K562 (cell line): Measurements from ENCODE around the gene MOSPD3. TPM values are rescaled to one million over a fixed set of nuclear protein-coding genes. Genes with fewer than 3 reads are reported as not detected.
A peak's percentile ranks its signal among the peaks of the same experiment; 100 is the strongest.

Experiments used
- CBFA2T3 ChIP-seq: fragments of 450-650 bp; IDR thresholded peaks from 2 replicates; pipeline ENCODE4 v1.6.1; 2017
- MEIS2 ChIP-seq: fragments of 450-650 bp; IDR thresholded peaks from 2 replicates; pipeline ENCODE4 v1.6.1; 2014; ENCODE audit warnings: mild to moderate bottlenecking; ENCODE audit not compliant: partially characterized antibody
- MIER1 ChIP-seq: fragments of 450-650 bp; IDR thresholded peaks from 2 replicates; pipeline ENCODE4 v1.6.1; 2016; ENCODE audit warnings: antibody characterized with exemption, mild to moderate bottlenecking, low read depth
- PHF20 ChIP-seq: fragments of 450-650 bp; IDR thresholded peaks from 2 replicates; pipeline ENCODE4 v1.6.1; 2018; ENCODE audit not compliant: partially characterized antibody
- POU5F1 ChIP-seq: fragments of 150-350 bp; IDR thresholded peaks from 2 replicates; pipeline ENCODE4 v1.6.1; 2014; ENCODE audit warnings: borderline replicate concordance, low read length, low read depth, mild to moderate bottlenecking; ENCODE audit not compliant: partially characterized antibody
- SMAD3 ChIP-seq: fragments of 450-650 bp; formaldehyde crosslinking; conservative IDR thresholded peaks from 2 replicates; pipeline ENCODE4 v1.4.0; 2020; ENCODE audit warnings: mild to moderate bottlenecking
- TAF1 ChIP-seq: IDR thresholded peaks from 2 replicates; pipeline ENCODE4 v1.6.1; 2011; ENCODE audit warnings: mild to moderate bottlenecking, low read length, moderate library complexity; ENCODE audit not compliant: insufficient read depth, control insufficient read depth, severe bottlenecking; ENCODE audit errors: extremely low read depth
- ZNF324 ChIP-seq: fragments of 250-450 bp; sonication (Bioruptor Pico); IDR thresholded peaks from 2 replicates; pipeline ENCODE4 v1.4.0; 2020; ENCODE audit warnings: mild to moderate bottlenecking
- ZNF696 ChIP-seq: fragments of 250-450 bp; sonication (Bioruptor Pico); conservative IDR thresholded peaks from 2 replicates; pipeline ENCODE4 v1.4.0; 2020; ENCODE audit warnings: mild to moderate bottlenecking, moderate library complexity
- polyA plus RNA-seq, 8 experiments: library from polyadenylated mRNA; depleted of rRNA in 4 of 8; stranded (reverse) in 5 of 8; unstranded in 3 of 8; fragments of >200 nt; fragmentation: Nextera tagmentation in 2 of 8; fragmentation: Illumina TruSeq in 1 of 8; extraction: Ambion mirVana in 2 of 8; extraction: Trizol in 1 of 8; gene quantifications; 2 replicates each; pipeline versions ENCODE4 v1.2.1 to v1.2.3, GENCODE V29; 2011 to 2014; ENCODE audit warnings: inconsistent platforms in 1 of 8, missing spikeins in 1 of 8
- total RNA-seq, 7 experiments: library from RNA; depleted of rRNA in 6 of 7; stranded (reverse); fragments of >200 nt in 6 of 7; fragmentation: Illumina TruSeq in 2 of 7; extraction: Trizol in 2 of 7; gene quantifications; 2 replicates each; pipeline versions ENCODE4 v1.2.1 to v1.2.3, GENCODE V29; 2011 to 2021; ENCODE audit warnings: low replicate concordance in 1 of 7
- TF ChIP-seq, protein P1 (sequence below): fragments of 250-450 bp; sonication (Bioruptor Pico); IDR thresholded peaks from 2 replicates; pipeline ENCODE4 v1.4.0; 2020; ENCODE audit warnings: mild to moderate bottlenecking, moderate library complexity, borderline replicate concordance
- TF ChIP-seq, protein P2 (sequence below): fragments of 250-450 bp; sonication (Bioruptor Pico); IDR thresholded peaks from 2 replicates; pipeline ENCODE4 v1.5.0; 2021; ENCODE audit warnings: mild to moderate bottlenecking, moderate library complexity
- TF ChIP-seq, protein P3 (sequence below), 2 experiments: IDR thresholded peaks; 2 replicates each; pipeline ENCODE4 v1.6.1; 2012; ENCODE audit warnings: improper control_type of control experiment in 2 of 2, low read depth in 2 of 2, low read length in 2 of 2, borderline replicate concordance in 1 of 2
- TF ChIP-seq, protein P4 (sequence below): fragments of 450-650 bp; IDR thresholded peaks from 2 replicates; pipeline ENCODE4 v1.7.1; 2018; ENCODE audit warnings: mild to moderate bottlenecking, low read depth; ENCODE audit not compliant: partially characterized antibody

Gene MOSPD3
- total and polyA plus RNA-seq, 9 of the 15 experiments (the other 6 are each of a cell fraction or from before 2014, with no cell fraction given): 1.4 to 32.1 (median 7.3) TPM

DNA sequence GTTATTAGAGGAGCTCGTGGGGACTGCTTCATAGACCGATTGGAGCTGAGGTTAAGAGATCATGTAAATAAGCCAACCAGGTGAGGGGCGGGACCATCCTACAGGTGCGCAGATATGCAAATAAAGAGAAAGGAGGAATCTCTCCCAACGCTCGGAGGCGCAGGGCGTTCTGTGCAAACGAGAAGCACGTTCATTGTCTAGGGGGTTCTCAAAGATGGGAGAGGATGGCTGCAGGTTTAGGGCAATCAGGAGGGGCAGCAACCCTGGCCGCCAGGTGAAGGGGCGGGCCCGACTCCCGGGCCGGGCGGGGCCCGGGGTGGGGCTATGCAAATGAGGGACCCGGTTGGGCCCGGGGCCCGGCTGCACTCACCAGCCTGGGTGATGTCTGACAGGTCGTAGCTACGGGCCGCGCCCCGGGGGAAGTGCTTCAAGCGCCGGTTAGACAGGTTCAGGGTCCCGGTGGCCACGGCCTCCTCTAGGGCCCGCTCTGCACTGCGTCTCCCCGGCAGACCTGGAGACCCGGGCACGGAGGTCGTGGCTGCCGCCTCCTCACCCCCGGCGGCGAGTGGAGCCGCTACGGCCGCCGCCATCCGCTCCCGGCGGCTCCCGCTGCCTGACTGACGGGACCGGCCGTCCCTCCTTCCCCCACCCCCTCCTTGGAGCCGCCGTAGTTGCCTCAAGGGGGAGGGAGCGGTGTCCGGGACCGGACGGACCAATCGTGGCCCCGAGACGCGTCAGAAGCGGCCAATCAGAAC, 26.7 kb upstream of the MOSPD3 start, which contains the start of gene LRCH4 (continued):
- TF ChIP-seq ZNF324 (CRISPR knock-in tag) (0 out of 2 replicates have a peak, but pooled peaks have one; percentile 29), MIER1 (no peak), PHF20 (peak; percentile 73), SMAD3 (CRISPR knock-in tag) (peak; percentile 70; the same call in 1 of the 2 replicates), ZNF696 (no peak), MEIS2 (peak; percentile 72), TAF1 (peak; percentile 95), POU5F1 (peak; percentile 91), CBFA2T3 (peak; percentile 18; the same call in 1 of the 2 replicates)
- TF ChIP-seq, protein P1, sequence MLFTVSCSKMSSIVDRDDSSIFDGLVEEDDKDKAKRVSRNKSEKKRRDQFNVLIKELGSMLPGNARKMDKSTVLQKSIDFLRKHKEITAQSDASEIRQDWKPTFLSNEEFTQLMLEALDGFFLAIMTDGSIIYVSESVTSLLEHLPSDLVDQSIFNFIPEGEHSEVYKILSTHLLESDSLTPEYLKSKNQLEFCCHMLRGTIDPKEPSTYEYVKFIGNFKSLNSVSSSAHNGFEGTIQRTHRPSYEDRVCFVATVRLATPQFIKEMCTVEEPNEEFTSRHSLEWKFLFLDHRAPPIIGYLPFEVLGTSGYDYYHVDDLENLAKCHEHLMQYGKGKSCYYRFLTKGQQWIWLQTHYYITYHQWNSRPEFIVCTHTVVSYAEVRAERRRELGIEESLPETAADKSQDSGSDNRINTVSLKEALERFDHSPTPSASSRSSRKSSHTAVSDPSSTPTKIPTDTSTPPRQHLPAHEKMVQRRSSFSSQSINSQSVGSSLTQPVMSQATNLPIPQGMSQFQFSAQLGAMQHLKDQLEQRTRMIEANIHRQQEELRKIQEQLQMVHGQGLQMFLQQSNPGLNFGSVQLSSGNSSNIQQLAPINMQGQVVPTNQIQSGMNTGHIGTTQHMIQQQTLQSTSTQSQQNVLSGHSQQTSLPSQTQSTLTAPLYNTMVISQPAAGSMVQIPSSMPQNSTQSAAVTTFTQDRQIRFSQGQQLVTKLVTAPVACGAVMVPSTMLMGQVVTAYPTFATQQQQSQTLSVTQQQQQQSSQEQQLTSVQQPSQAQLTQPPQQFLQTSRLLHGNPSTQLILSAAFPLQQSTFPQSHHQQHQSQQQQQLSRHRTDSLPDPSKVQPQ: peak; percentile 15; the same call in 1 of the 2 replicates
- TF ChIP-seq, protein P2, sequence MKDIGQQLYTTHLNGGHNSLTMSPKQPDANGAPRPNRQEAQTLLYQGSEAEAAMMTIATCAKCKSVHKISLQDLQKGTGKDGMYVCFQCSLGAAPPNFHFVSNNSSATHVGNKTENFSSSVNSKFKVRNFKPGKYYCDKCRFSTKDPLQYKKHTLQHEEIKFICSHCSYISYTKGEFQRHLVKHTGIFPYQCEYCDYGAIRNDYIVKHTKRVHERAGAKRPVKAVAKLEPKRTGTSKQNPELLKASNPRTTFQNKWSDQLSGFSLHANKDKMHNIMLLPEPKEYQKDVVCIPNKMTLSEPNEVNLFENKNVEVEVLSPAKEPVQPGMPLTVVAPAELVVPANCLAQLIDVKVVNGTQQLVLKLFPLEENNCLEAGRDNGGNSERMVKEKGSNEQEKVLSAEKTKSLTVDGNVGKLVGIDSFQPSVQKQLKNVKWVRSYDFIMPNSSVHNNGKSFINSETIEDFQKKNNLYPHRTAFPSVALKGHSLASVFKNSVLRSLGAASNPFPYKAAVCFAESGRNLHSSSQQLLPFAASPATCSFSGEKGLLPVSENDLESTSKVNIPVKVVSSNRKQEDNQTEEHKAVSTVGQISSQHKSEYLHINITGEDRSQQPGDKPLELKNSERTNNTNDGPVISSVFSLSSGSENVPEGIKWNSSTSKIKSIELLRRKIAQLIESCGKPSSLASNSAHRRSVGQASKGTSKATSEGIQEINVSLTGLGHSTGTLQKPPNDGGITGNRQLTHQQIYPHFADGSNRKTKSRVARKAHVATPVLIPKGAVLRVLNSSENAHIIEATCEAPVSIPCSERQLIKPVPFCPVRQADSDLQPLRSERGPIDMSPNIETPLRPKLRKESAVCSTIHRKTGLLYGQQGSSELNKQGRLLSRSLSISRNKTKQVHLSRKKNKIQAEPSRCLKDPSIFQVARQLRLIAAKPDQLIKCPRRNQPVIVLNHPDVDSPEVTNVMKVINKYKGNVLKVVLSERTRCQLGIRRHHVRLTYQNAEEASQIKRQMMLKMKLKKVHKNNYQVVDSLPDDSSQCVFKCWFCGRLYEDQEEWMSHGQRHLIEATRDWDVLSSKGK (CRISPR knock-in tag): no peak
- TF ChIP-seq, protein P3, sequence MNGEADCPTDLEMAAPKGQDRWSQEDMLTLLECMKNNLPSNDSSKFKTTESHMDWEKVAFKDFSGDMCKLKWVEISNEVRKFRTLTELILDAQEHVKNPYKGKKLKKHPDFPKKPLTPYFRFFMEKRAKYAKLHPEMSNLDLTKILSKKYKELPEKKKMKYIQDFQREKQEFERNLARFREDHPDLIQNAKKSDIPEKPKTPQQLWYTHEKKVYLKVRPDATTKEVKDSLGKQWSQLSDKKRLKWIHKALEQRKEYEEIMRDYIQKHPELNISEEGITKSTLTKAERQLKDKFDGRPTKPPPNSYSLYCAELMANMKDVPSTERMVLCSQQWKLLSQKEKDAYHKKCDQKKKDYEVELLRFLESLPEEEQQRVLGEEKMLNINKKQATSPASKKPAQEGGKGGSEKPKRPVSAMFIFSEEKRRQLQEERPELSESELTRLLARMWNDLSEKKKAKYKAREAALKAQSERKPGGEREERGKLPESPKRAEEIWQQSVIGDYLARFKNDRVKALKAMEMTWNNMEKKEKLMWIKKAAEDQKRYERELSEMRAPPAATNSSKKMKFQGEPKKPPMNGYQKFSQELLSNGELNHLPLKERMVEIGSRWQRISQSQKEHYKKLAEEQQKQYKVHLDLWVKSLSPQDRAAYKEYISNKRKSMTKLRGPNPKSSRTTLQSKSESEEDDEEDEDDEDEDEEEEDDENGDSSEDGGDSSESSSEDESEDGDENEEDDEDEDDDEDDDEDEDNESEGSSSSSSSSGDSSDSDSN (IDR thresholded peaks at IDR 0.05; ENCODE audit: borderline replicate concordance in 1 of 2, low read depth in 2 of 2, low read length in 2 of 2): peak in 1 of 2 experiments; percentile 11; a peak in 1 of 4 replicates
- TF ChIP-seq, protein P4, sequence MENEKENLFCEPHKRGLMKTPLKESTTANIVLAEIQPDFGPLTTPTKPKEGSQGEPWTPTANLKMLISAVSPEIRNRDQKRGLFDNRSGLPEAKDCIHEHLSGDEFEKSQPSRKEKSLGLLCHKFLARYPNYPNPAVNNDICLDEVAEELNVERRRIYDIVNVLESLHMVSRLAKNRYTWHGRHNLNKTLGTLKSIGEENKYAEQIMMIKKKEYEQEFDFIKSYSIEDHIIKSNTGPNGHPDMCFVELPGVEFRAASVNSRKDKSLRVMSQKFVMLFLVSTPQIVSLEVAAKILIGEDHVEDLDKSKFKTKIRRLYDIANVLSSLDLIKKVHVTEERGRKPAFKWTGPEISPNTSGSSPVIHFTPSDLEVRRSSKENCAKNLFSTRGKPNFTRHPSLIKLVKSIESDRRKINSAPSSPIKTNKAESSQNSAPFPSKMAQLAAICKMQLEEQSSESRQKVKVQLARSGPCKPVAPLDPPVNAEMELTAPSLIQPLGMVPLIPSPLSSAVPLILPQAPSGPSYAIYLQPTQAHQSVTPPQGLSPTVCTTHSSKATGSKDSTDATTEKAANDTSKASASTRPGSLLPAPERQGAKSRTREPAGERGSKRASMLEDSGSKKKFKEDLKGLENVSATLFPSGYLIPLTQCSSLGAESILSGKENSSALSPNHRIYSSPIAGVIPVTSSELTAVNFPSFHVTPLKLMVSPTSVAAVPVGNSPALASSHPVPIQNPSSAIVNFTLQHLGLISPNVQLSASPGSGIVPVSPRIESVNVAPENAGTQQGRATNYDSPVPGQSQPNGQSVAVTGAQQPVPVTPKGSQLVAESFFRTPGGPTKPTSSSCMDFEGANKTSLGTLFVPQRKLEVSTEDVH: peak; percentile 24
